ENCODE measurements around the gene CNNM3.

Gene CNNM3

DNA sequence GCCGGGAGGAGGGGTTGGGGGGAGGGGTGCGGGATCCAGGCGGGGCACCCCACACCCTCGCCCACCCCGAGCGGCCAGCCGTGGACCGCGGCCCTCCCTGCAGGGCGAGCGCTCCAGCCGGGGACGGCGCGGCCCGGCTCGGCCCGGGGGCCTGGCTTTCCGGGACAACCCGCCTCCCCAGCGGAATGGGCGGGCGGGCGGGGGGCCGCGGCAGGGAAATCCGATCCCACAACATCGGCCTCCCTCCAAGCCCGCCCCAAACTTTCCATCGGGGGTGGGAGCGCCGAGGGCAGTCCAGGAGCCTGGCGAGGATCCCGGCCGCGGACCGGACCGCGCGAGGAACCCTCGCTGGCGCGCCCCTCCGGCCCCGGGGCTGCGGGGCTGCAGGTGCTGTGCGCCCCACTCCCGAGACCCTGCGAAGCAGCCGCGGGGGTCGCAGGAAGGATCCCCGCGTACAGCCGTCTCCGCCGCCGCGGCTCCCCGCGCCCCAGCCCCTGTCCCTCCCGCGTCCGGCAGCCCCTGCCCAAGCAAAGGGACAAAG, 53.3 kb downstream of the CNNM3 start:
- H3K4me3 Mint-ChIP-seq = peak overlapping the region; percentile 80
- peaks cover 28% of the 10 kb centered on the region for H3K36me3 Mint-ChIP-seq
- H3K27ac Mint-ChIP-seq = no peak overlapping the region
- no peaks in the 10 kb centered on the region for H3K9me3 Mint-ChIP-seq
- peaks cover 26% of the 10 kb centered on the region for H3K27me3 Mint-ChIP-seq
- peaks cover 49% of the 10 kb centered on the region for H3K4me1 Mint-ChIP-seq
- peak; percentile 2 for ATAC-seq

DNA sequence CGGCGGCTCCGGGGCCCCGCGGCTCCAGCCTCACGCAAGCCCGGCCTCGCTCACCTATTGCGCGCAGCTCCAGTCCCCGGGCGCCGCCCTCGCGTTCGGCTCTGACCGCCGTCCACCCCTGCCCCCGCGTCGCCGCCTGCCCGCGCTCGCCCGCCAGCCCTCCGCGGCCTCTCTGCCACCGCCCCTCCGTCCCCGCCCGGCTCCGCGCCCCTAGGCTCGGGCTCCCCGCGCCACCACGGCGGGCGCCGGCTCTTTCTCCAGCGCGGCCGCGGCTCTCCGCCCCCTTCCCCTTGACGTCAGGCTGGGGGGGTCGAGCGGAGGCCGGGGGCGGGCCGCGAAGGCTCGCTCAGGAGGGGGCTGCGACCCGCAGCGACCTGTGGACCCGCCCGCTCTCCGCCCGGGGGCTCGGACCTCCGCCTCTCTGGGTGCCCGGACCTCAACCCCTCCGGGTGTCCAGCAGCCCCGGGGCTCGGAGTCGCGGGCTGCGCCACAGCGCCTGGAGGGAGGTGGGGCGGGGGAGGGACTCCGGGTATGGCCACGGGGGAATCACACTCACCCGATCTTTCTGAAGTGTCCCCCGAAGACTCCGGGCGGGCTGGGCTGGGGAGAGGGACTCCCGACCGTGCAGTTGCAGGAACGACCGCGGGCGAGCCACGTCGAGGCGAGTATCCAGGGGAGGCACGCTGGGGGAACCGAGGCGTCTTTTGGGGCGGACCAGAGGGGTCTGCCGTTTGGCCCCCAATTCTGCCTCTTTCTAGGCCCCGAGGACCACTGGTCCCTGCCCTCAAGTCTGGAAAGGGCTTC, 54.0 kb downstream of the CNNM3 start, which contains the start of gene SEMA4C:
TSS of gene SEMA4C (minus strand) at position 259 of the 804 bp plus-strand sequence. CDS start 2,194 bp downstream, outside the sequence.
- no peaks in the 10 kb centered on the region for H3K9me3 Mint-ChIP-seq
- peaks cover 22% of the 10 kb centered on the region for H3K36me3 Mint-ChIP-seq
- peaks cover 26% of the 10 kb centered on the region for H3K27me3 Mint-ChIP-seq
- peak within 1 kb of the TSS; percentile 68 for H3K27ac Mint-ChIP-seq
- peak; percentile 25 for ATAC-seq
- peak within 1 kb of the TSS; percentile 80 for H3K4me3 Mint-ChIP-seq
- peaks cover 56% of the 10 kb centered on the region for H3K4me1 Mint-ChIP-seq

DNA sequence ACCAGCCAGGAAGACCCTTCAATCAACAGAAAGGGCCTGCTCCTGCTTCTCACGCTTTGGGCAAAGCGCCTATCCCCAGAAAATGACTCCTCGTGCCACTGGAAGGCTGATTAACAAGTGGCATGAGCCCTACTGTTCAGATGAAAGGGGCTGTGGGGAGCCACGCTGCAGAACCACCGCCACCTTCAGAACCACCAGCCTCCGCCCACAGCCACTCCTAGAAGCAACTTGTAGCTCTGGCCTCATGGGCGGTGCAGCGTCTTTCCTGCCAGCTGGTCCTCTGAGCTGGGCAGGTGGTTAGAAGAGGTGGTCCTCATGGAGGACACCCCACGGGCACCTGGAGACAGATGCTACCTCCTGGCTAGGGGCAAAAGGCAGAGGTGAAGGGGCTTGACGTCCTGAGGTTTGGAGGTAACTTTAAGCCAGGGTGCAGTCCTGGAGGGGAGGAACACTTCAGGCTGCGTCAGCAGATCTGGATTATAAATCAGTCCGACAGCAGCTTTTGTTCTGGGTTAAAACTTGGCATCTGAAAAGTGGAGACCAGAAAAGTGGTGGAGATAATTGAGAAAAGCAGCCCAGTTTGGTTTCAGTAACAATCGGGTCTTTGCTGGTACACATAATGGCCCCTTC, 54.7 kb downstream of the CNNM3 start:
- ATAC-seq = peak; percentile 28
- Mint-ChIP-seq H3K27me3 (peaks cover 26% of the 10 kb centered on the region), H3K27ac (peak overlapping the region; percentile 68), H3K4me1 (peaks cover 63% of the 10 kb centered on the region), H3K4me3 (peak overlapping the region; percentile 80), H3K9me3 (no peaks in the 10 kb centered on the region), H3K36me3 (peaks cover 17% of the 10 kb centered on the region)

DNA sequence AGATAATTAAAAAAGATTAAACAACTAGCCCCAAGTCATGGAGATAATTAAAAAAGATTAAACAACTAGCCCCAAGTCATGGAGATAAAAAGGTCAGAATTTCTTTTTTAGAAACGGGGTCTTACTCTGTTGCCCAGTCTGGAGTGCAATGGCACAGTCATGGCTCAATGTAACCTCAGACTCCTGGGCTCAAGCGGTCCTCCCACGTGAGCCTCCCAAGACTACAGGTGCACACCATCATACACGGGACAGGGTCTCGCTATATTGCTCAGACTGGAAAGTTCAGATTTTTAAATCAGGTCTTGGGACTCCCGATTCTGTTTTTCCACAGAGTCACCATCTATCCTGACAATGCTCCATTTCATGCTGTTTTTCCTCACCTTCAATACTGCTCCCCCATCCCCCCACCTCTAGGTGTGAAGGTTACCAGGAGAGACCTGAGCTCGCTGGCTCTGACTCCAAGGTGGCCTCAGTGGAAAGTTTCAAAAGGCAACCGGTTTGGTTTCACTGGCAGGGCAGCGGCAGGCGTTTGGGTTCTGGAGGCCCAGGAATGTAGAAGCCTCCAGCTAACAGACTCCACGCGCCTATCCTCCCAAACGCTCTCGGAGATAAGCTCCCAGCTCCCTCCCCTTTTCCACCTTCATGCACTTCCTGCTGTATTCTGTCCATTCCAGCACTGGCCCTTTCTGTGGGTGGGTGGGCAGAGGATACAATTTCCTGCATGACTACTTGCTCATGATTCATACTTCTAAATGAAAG, 56.7 kb downstream of the CNNM3 start:
- H3K9me3 Mint-ChIP-seq = no peaks in the 10 kb centered on the region
- H3K27ac Mint-ChIP-seq = peak overlapping the region; percentile 90
- ATAC-seq = no peak
- H3K27me3 Mint-ChIP-seq = peaks cover 11% of the 10 kb centered on the region
- H3K36me3 Mint-ChIP-seq = peaks cover 1% of the 10 kb centered on the region
- no peak overlapping the region for H3K4me3 Mint-ChIP-seq
- H3K4me1 Mint-ChIP-seq = peaks cover 61% of the 10 kb centered on the region

DNA sequence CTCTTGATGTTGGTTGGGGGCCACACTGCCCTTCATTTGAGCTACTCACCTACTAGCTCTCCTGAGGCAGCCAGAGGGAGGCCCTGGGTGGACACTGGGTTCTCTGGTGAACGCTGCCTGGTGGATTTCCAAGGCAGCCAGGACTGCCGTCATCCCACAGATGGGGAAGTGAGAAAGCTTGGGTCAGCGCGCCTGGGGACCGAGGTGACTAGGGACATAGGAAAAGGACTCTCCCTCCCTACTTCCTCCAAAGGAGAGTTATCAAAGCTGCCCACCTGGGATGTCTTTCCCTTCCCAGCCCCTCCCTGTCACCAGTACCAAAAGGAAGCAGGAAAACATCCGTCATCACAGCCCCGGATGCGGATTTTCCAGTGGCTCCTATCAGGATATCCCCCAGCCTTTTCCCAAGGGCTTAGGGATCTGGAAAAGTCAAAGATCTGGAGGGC, 57.6 kb downstream of the CNNM3 start:
- no peaks in the 10 kb centered on the region for H3K9me3 Mint-ChIP-seq
- peak overlapping the region; percentile 28 for H3K4me3 Mint-ChIP-seq
- no peaks in the 10 kb centered on the region for H3K36me3 Mint-ChIP-seq
- H3K4me1 Mint-ChIP-seq = peaks cover 62% of the 10 kb centered on the region
- H3K27me3 Mint-ChIP-seq = peaks cover 16% of the 10 kb centered on the region
- ATAC-seq = no peak
- H3K27ac Mint-ChIP-seq = peak overlapping the region; percentile 90

DNA sequence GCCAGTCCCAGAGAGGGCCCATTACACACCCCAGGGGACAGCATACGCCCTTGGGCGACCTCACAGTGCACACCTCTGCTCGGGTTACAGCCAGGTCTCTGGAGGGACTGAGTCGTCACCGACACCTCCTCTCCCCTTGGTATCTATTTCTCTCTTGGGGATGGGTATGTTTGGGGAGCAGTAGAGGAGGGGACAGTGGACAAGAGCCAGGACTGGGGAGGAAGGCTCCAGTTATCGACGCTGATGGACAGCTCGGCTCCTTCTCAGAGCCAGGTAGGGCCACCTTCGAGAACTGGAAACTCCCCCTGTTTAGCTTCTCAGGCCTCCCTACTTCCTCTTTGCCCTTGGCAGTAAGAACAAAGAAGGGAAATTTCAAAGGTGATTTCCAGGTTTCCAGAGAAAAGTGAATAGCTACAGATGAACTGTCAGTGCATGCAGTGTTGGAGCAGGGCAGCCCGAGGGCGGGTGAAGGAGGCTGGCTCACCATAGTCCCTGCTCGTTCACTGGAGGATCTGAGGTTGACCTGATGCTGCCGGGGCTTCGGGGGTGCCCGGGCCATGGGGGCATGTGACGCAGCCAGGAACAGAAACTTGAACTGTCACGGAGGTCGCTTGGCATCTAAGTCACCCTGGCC, 58.2 kb downstream of the CNNM3 start:
- Mint-ChIP-seq H3K27ac (peak overlapping the region; percentile 90), H3K36me3 (no peaks in the 10 kb centered on the region), H3K4me3 (peak overlapping the region; percentile 62), H3K9me3 (no peaks in the 10 kb centered on the region), H3K27me3 (peaks cover 16% of the 10 kb centered on the region), H3K4me1 (peaks cover 62% of the 10 kb centered on the region)
- ATAC-seq = peak; percentile 92

DNA sequence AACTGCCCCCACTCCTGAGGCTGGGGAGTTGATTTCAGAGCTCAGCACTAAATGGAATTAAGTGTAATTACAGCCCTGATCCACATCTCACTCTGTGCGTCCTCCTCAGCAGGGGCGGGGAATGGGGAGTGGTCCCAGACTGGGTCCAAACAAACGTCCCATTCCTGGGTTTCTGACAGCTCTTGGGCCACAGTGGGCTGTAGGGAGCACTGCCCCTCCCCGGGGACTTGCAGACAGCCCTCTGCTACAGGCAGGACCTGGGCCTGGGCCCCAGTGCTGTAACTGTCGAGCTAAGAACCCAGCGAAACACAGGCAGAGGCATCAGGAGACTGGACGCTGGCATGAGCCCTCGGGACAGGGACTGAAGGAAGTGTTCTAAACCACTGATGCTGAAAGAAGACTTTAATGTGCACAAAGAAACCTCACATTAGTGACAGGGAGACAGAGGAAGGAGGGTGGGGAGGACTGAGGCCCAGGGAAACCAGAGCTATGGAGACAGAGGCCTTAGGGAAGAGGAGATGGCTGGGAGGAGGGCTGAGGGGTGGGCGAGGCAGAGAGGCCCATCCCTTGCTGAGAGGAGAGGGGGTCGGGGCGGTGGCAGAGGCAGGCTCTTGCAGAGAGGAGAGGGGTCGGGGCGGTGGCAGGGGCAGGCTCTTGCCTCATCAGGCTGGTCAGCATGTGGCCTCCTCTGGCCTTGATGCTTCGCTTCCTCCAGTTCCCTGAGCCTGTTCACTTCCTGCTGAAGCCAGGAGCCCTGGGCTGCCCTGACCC, 59.6 kb downstream of the CNNM3 start:
- Mint-ChIP-seq H3K4me3 (no peak overlapping the region), H3K27me3 (peaks cover 13% of the 10 kb centered on the region), H3K36me3 (no peaks in the 10 kb centered on the region), H3K27ac (peak overlapping the region; percentile 90), H3K4me1 (peaks cover 58% of the 10 kb centered on the region), H3K9me3 (no peaks in the 10 kb centered on the region)
- ATAC-seq = no peak

DNA sequence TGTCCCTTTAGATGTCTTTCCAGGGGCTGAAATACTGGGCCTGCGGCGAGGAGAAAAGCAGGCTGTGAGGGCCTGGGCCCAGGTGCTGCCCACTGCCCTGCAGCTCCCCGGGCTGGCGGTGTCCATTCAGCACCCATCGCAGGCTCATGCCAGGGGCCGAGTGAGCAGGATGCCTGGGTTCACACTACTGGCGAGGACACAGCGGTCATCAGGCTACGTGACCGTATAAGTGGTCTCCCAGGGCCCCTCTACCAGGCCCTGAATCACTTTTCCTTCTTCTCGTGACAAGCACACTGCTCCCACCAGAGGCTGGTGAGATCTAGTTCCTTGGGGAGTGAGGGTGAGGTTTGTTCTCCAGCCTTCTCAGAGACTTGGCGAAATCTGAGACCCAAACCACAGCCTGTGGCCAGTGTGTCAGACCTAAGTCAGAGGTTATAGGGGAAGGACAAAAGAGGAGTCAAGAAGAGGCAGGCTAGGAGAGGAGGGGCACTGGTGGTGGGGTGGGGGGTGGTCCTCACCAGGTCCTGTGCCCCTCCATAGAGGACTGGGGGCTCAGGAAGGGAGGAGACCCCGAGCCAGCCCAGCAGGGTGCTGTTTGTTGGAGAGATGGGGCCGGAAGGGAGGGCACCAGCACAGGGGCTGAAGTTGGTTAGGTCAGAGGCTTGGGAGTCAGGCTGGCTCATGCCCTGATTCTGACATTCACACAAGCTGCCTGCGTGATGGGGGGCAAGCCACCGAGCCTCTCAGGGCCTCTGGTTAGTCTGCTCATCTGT, 60.4 kb downstream of the CNNM3 start:
- H3K4me3 Mint-ChIP-seq = no peak overlapping the region
- H3K4me1 Mint-ChIP-seq = peaks cover 57% of the 10 kb centered on the region
- H3K9me3 Mint-ChIP-seq = no peaks in the 10 kb centered on the region
- no peak for ATAC-seq
- H3K36me3 Mint-ChIP-seq = no peaks in the 10 kb centered on the region
- H3K27me3 Mint-ChIP-seq = peaks cover 8% of the 10 kb centered on the region
- H3K27ac Mint-ChIP-seq = peak overlapping the region; percentile 90

DNA sequence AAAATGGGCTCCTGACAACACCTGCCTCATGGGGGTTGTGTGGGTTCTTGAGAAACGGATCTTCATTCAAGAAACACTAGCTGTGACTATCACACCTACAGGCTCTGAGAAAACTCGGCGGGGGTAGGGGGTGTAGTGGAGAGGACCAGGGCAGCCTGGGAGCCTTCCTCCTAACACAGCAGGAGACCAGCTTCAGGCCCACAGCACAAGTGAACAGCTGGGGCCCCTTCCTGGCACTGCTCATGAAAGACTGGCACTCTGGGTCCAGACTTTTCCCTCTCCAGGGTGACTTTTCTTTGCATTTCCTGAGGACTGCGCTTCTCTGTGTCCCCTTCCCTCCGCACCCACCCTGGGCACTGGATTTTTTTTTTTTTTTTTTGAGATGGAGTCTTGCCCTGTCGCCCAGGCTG, 61.0 kb downstream of the CNNM3 start:
- Mint-ChIP-seq H3K36me3 (no peaks in the 10 kb centered on the region), H3K27ac (peak overlapping the region; percentile 90), H3K27me3 (peaks cover 8% of the 10 kb centered on the region), H3K4me3 (no peak overlapping the region), H3K9me3 (no peaks in the 10 kb centered on the region), H3K4me1 (peaks cover 59% of the 10 kb centered on the region)
- no peak for ATAC-seq

DNA sequence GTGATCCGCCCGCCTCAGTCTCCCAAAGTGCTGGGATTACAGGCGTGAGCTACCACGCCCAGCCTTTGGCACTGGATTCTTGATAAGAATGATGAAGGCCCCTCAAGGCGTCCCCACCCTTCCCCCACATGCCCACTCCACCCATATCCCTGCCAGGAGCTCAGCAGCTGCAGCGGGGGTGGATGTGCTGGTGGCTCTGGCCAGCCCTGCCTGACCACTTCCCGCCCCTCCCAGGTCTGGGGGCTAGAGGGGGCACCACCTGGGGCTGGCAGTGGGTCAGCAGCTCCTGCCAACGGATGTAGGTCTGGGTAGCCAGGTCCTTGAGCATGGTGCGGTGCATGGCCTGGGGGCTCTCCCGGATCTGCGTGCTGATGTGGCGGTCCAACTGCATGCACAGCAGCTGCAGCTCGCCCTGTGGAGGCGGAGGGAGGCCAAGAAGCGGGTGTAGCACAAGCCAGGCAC, 61.6 kb downstream of the CNNM3 start:
- ATAC-seq = no peak
- Mint-ChIP-seq H3K4me1 (peaks cover 59% of the 10 kb centered on the region), H3K9me3 (no peaks in the 10 kb centered on the region), H3K27ac (peak overlapping the region; percentile 31), H3K36me3 (no peaks in the 10 kb centered on the region), H3K4me3 (no peak overlapping the region), H3K27me3 (peaks cover 8% of the 10 kb centered on the region)

DNA sequence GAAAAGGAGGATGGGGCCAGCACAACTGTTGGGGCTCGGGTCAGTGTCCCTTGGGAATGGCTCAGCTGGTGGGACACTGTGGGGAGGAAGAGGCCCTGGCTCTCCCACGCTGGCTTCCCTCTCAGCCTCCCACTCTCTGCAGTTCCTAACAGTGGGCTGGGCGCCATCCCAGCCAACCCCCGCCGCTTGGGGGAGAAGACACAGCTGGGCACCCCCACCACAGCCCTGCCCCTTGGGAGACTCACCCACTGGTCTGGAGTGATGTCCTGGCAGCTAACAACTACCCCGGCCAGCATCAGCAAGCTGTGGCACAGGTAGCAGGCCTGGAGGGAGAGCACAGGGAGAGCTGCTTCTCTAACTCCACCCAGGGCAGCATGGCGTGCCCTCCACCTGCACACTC, 62.1 kb downstream of the CNNM3 start:
- peaks cover 8% of the 10 kb centered on the region for H3K27me3 Mint-ChIP-seq
- H3K36me3 Mint-ChIP-seq = no peaks in the 10 kb centered on the region
- H3K9me3 Mint-ChIP-seq = no peaks in the 10 kb centered on the region
- no peak overlapping the region for H3K4me3 Mint-ChIP-seq
- H3K27ac Mint-ChIP-seq = peak overlapping the region; percentile 31
- ATAC-seq = no peak
- H3K4me1 Mint-ChIP-seq = peaks cover 54% of the 10 kb centered on the region

DNA sequence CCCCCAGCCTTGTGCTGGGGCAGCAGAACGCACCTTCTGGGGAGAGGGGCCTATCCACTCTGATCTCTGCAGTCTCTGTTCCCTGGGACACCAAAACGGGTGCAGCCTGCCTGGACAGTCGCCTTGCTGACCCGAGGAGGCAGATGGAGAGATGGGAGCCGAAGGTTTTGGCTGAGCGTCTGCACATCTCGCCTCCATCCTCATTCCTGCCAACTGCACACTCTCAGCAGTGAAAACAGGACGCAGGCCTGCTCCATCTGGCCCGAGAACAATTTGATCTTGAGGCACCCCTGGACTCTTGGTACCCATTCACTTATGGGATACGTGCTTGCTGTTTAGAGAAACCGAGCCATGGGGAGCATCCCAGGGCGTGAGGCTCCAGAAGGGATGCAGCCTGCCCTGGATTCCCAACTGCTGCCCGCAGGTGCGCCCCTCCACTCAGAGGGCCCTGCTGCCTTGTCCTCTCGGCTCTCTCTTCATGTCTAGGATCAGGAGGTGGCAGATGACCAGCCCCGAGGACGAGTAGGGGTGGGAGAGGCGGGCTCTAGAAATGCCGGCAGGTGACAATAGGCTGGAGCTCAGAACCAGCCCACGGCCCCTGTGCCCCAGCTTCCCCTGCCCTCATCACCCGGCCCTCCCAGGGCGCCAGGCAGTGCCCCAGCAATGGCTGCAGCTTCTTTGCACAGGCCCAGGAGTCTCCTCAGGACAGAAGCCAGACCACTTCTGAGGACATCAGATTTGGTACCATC, 62.9 kb downstream of the CNNM3 start:
- H3K4me1 Mint-ChIP-seq = peaks cover 46% of the 10 kb centered on the region
- H3K27me3 Mint-ChIP-seq = peaks cover 8% of the 10 kb centered on the region
- H3K9me3 Mint-ChIP-seq = no peaks in the 10 kb centered on the region
- H3K27ac Mint-ChIP-seq = no peak overlapping the region
- ATAC-seq = no peak
- no peaks in the 10 kb centered on the region for H3K36me3 Mint-ChIP-seq
- H3K4me3 Mint-ChIP-seq = no peak overlapping the region

DNA sequence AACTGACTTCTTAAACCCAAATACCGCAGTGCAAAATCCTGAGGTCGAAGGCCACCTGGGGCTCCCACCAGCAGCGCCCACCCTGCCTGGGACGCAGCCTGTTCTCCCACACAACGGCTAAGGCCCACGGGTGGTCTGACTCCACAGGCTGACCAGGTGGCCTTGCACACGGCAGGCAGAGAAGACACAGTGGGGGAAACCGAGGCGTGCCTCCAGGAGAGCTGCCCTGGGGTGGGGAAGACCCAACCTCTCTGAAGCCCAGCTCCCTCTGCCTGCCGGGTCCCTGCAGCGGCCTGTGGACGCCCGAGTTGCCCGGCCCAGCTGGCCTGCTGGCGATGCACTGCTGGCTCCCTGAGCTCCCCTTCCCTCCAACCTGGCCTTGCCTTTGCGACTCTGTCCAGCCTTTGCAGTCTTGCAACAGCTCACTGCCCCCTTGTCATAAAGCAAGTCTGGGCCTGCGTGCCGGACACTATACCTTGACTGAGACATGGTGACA, 63.5 kb downstream of the CNNM3 start:
- no peak for ATAC-seq
- peaks cover 40% of the 10 kb centered on the region for H3K4me1 Mint-ChIP-seq
- H3K27me3 Mint-ChIP-seq = peaks cover 8% of the 10 kb centered on the region
- no peak overlapping the region for H3K4me3 Mint-ChIP-seq
- no peaks in the 10 kb centered on the region for H3K9me3 Mint-ChIP-seq
- H3K36me3 Mint-ChIP-seq = no peaks in the 10 kb centered on the region
- no peak overlapping the region for H3K27ac Mint-ChIP-seq

Measured in stimulated activated memory B cell treated with anti-CD40 and anti-IgM and Interleukin-4, amounts not matched to agents 10 μg/mL and 1 μg/mL and 100 μg/mL, for 72 hours (primary cell).